Posterior cingulate gyrus (tissue), 11 donors: ENCODE data around the gene B3GALT4.
A peak's percentile ranks its signal among the peaks of the same experiment; 100 is the strongest.

Experiments
- DNase-seq, 10 donors: peaks; one replicate each; pipeline versions ENCODE4 v3.0.0 to v3.0.0-alpha.2; 2020 to 2021; ENCODE audit warnings: mixed read lengths in 3 of 10
- intact Hi-C: fragments of 100-400 bp; cut with DNase I; formaldehyde crosslinking; loops from one replicate; pipeline ENCODE4 v1.15.1; 2023

The B3GALT4 gene

GRCh38 chr6:33288921-33289783 lies 12.2 kb downstream of the B3GALT4 start, which contains the start of the genes PFDN6 and WDR46:
TSS of gene PFDN6 (plus strand) at chr6:33289601. CDS start at chr6:33289857, 256 bp downstream.
TSS of gene WDR46 (minus strand) at chr6:33289239. CDS start at chr6:33289170, 69 bp downstream.
- DNase-seq = peak; percentile 62 to 97 (median 84)
- intact Hi-C loops = loop anchor here (1.0 kb wide), 1 partner anchor 17 kb away; the partner anchor contains the start of gene RPS18

DNA sequence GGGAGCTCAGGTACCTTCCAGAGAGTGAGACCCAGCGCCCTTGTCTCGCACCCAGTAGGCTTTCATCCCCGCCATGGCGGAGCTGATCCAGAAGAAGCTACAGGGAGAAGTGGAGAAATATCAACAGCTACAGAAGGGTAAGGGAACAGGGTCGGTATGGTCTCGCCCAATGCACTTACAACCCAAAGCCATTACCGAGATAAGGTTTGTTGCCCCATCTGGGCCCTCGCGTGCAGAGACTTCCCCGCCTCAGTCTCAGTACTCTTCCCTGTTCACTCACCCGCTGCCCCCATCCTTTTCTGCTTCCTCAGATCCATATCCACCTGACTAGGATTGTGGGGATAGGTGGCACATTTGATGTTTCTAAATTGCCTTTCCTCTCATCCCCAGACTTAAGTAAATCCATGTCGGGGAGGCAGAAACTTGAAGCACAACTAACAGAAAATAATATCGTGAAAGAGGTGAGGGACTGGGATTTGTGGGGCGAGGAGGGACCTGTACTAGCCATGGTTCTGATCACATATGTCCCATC lies 12.9 kb downstream of the B3GALT4 start:
- no peak for DNase-seq
- intact Hi-C loops = loop anchor here (1.0 kb wide), 1 partner anchor 18 kb away; the partner anchor contains the start of gene RPS18

DNA sequence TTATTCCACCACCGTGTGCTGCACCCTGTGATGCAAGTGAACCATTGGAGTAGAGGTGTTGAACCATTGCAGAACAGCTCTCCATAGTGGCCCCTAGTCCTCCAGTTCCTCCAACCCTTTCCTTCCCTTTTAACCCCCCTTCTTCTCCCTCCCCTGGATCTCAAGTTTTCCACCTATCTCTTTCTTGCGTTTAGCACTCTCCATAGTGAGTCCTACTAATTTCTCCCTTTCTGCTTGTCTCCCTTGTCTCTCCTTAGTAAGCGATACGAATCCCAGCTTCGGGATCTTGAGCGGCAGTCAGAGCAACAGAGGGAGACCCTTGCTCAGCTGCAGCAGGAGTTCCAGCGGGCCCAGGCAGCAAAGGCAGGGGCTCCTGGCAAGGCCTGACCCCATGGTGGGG lies 13.5 kb downstream of the B3GALT4 start:
- intact Hi-C loops = no loop called here
- DNase-seq = no peak

DNA sequence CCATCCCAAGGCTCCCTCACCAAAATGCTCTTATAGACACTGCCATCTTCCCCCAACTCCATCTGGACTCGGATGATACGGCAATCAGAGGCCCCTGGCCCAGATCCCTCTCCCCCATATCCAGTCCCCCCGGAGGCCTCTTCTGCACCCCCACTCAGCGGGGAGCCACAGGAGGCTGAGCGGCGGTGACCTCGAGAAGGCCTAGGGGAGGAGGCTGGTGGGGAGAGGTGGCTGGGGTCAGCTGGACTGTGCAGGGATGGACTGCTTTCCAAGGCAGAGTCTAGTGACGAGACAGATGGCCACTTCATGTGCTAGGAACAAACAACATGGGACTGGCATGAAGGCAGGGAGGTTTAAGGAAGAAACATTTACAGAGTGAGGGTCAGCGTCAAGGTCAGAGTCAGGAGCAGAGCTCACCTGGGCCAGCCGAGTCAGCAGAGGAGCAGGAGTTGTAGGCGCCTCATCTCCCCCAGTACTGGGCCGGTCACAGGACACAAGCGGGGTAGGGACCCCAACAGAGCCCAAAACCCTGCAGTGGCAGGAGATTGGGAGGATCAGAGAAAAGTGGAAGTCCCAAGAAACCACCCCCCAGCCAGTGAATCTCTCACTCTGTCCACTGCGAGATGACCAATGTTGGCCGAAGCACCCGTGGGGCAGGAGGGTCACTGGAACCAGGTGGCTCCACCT lies 16.2 kb downstream of the B3GALT4 start:
- intact Hi-C loops = no loop called here
- peak in 1 of 10 donors; percentile 58 for DNase-seq

DNA sequence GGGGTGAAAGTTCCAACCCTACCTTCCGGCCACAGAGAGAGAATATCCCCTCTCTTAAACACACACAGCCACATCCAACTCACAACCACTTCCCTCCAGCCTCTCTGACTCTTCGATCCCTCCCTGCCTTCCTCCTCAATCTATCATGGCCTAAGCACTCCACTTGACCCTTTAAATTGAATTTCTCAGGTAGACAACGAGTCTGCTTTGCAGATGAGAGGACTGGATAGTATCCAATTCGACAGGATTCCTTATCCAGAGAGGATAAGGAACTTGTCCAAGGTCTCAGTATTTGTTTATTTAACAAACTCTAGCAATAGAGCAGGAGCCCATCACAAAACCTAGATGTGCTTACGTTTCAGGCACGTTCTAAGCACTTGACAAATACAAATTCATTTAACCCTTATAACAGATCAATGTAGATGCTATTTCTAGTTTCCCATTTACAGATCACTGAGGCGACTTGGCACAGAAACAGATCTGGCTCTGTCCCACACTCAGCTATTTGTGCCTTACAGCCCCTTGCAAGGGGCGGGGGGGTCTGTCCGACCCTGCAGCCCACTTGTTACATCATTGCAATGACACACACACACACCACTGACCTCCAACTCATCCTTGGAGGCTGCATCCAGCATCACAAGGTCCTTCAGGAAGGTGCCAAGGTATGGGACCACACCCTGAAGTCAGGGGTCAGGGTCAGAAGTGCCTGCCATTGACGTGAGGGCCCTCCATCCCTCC lies 17.3 kb downstream of the B3GALT4 start:
- intact Hi-C loops = no loop called here
- DNase-seq = no peak

DNA sequence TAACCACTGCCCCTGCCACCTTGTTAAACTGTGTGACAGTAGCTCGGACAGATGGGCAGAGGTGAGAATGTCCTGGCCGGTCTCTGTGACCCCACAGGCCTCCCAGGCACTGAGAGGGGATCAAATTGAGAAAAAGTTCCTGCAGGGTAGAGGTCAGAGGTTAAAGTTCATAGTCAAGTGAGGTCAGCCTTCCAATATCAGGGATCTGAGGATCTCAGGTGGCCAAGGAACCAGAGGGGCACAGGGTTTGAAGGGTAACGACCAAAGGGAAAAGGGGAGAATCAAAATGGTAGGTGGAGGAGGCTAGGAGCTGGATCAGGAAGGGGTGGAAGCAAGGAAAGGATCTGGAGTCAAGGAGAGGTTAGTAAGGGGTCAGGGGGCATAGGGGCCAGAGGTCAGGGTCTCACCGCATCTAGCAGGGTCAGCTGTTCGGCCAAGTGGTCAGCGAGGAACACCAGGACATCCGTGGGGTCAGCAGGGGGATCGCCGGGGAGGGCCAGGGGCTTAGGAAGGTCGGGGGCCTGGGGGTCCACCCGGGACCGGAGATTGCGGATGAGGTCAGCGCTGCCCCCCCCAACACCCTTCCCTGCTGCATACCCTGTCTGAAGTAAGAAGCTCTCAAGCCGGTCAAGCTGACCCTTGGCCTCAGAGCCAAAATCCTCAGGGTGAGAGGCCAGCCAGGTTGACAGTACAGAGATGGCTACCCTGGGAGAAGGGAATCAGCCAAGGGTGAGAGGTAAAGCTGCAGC lies 18.9 kb downstream of the B3GALT4 start:
- intact Hi-C loops = no loop called here
- DNase-seq = peak in 1 of 10 donors; percentile 72

- intact Hi-C loops = no loop called here
- no peak for DNase-seq
These were observed 20.0 kb downstream of the B3GALT4 start for GRCh38 chr6:33296797-33297405.

DNA sequence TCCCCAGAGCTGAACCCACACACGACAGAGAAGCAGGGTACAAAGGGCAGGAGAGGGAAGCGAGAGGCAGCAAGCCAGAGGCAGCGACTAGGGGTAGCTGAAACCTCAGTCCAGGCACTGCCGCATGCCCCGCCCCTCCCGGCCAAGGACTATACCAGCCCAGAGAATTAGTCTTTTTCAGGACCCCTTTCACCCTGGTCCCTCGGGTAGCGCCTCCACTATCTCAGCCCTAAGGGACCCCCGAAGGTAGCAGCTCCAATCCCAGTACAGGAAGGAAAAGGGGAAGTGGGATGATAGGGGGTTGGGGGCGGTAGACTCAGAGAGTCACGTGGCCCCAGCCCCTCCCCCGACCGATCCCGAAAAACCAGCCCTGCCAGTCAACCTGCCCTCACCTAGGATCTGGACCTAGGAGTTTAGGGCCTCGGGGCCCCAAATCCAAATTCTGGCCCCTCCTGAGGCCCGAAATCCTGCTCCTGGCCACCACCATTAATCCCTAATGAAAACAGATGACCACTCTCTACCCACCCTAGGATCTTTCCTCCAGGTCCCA lies 20.6 kb downstream of the B3GALT4 start:
- intact Hi-C loops = no loop called here
- peak in 1 of 10 donors; percentile 83 for DNase-seq

DNA sequence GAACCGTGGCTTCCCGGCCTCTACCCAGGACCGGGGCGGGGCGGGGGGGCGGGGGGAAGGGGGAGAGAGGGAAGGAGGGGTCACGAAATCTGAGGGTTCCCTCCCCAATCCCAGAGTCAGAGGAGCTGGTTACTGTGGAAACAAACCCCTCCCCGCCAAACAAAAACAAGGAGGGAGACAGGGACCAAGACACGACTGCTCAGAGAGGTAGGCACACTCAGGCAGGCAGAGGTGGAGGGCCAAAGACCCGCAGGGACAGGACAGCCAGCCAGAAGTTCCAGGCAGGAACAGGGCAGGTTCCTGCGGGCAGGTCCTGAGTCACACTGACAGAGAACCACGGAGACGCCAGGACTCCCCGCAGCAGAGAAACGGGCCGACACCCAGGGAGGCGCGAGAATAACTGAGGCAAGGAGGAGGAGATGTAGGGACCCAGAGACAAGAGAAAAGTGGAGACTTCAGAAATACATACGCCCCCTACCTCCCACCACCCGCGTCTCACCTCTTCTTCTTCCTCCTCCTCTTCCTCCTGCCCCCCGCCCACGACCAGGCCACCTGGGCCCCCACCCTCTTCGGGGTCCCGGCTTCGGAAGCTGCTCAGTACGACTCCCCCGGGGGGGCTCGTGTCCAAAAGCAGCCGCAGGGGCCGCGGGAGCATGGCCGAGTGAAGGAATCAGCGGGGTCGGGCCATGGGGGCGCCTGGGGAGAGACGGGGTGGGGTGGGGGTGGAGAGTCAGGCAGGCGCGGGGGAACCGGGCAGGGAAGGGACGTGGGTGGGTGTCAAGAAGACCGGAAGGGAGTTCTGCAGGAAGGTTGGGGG lies 21.2 kb downstream of the B3GALT4 start:
- intact Hi-C loops = loop anchor here (2.0 kb wide), 1 partner anchor 17 kb away; the partner anchor contains the start of gene TAPBP
- DNase-seq = peak in 4 of 10 donors; percentile 37 to 86 (median 64)

- DNase-seq = peak; percentile 63 to 97 (median 76)
- intact Hi-C loops = loop anchor here (2.0 kb wide), 1 partner anchor 16 kb away; the partner anchor contains the start of gene TAPBP
These were observed 21.9 kb downstream of the B3GALT4 start, which contains the start of gene RGL2 for GRCh38 chr6:33298773-33299236. TSS of gene RGL2 (minus strand) at chr6:33298942. CDS start at chr6:33298610, 332 bp downstream.

DNA sequence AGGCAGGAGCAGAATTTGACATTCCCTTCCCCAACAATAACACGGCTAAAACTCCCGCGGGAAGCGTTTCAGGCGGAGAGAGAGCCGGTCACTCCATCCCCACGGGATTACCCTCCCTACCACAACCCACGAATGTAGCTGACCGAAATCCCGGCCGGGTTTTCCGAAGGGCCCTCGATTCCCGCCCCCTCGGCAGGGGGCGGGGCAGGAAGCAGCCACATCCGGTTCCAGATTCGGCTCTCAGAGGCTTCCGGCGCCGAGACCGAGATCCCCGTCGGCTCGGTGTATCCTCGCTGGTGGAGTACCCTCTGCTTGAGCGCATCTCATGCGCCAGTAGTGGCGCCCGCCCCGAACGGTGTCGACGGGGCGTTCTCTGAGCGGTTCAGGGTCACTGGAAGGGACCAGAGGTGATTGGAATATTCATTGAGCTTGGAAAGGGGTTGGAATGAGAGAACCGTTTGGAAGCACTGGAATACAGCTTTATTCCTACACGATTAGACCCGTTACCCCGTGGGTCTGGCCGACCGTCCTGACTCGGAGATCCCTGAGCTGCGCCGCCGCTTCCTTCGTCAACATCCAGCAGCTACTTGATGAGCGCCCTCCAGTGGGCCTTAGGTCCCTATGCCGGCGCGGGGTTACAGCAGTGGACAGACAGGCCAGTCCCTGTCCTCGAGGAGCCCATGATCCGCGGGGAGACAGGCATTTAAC lies 22.5 kb downstream of the B3GALT4 start:
- DNase-seq = peak; percentile 87 to 98 (median 91)
- intact Hi-C loops = loop anchor here (2.0 kb wide), 1 partner anchor 15 kb away; the partner anchor contains the start of gene TAPBP

DNA sequence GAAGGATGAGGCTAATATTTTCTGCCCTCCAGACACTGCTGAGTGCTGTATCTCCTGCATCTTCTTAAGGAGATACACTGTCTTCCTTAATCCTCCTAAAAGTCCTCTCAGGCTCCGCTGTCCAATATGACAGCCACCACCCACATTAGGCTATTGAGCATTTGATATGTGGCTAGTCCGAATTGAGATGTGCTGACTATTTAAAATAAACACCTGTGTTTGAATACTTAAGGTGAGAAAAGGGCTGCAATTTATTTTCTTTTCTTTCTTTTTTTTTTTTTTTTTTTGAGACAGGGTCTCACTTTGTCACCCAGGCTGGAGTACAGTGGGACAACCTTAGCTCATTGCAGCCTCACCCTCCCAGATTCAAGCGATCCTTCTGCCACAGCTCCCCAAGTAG lies 25.0 kb downstream of the B3GALT4 start:
- intact Hi-C loops = no loop called here
- DNase-seq = no peak

- intact Hi-C loops = no loop called here
- DNase-seq = peak in 1 of 10 donors; percentile 59
These were observed 27.3 kb downstream of the B3GALT4 start for GRCh38 chr6:33304216-33304615.

- intact Hi-C loops = no loop called here
- DNase-seq = peak in 1 of 10 donors; percentile 84
These were observed 28.1 kb downstream of the B3GALT4 start for GRCh38 chr6:33305052-33305451.

GRCh38 chr6:33306356-33306755 lies 29.4 kb downstream of the B3GALT4 start:
- intact Hi-C loops = no loop called here
- DNase-seq = no peak

- peak in 8 of 10 donors; percentile 50 to 91 (median 69) for DNase-seq
- intact Hi-C loops = loop anchor here (10.0 kb wide), 1 partner anchor 102 kb away; the partner anchor contains the start of genes CUTA and PHF1
These were observed 35.6 kb downstream of the B3GALT4 start for GRCh38 chr6:33312361-33313104.
